HG02973 (cell line): ENCODE data around the gene ZNF10.

Experiments
- ATAC-seq: cut with Tn5 transposase; IDR thresholded peaks from one replicate; pipeline ENCODE4 v1.9.1; 2021; ENCODE audit warnings: moderate library complexity; ENCODE audit not compliant: unreplicated experiment

ZNF10 gene

GRCh38 chr12:133130038-133130807 lies at the start of gene ZNF10, which contains the start of gene ZNF891:
ZNF10 (plus strand) TSS chr12:133130627; CDS start chr12:133144493, 13,866 bp downstream.
ZNF891 (minus strand) TSS chr12:133130274; CDS start chr12:133121918, 8,356 bp downstream.
- peak; percentile 88 for ATAC-seq

GRCh38 chr12:133081159-133081780 lies 49.2 kb upstream of the ZNF10 start:
- ATAC-seq, result no peak

- ATAC-seq, result no peak
These were observed 47.1 kb upstream of the ZNF10 start for GRCh38 chr12:133083345-133083744.

GRCh38 chr12:133105620-133106019 lies 24.8 kb upstream of the ZNF10 start:
- no peak for ATAC-seq

GRCh38 chr12:133106253-133106652 lies 24.2 kb upstream of the ZNF10 start:
- ATAC-seq, result no peak

GRCh38 chr12:133107121-133107520 lies 23.3 kb upstream of the ZNF10 start:
- no peak for ATAC-seq

- ATAC-seq, result no peak
These were observed 22.3 kb upstream of the ZNF10 start for GRCh38 chr12:133108150-133108549.

GRCh38 chr12:133120385-133121191 lies 9.8 kb upstream of the ZNF10 start:
- no peak for ATAC-seq

GRCh38 chr12:133124674-133125073 lies 5.8 kb upstream of the ZNF10 start:
- ATAC-seq, result no peak

GRCh38 chr12:133129368-133130037 lies 924 bp upstream of the ZNF10 start:
- peak; percentile 5 for ATAC-seq

GRCh38 chr12:133130808-133131128 lies 341 bp downstream of the ZNF10 start:
- peak; percentile 3 for ATAC-seq

GRCh38 chr12:133135747-133136146 lies 5.3 kb downstream of the ZNF10 start:
- no peak for ATAC-seq

GRCh38 chr12:133145981-133146380 lies 15.6 kb downstream of the ZNF10 start:
- ATAC-seq, result no peak

GRCh38 chr12:133156125-133156690 lies 25.8 kb downstream of the ZNF10 start:
- ATAC-seq, result no peak

GRCh38 chr12:133165776-133166175 lies 35.3 kb downstream of the ZNF10 start:
- ATAC-seq, result no peak

GRCh38 chr12:133172491-133172890 lies 42.1 kb downstream of the ZNF10 start:
- no peak for ATAC-seq

GRCh38 chr12:133174901-133175300 lies 44.5 kb downstream of the ZNF10 start:
- ATAC-seq, result no peak

GRCh38 chr12:133180669-133181068 lies 50.2 kb downstream of the ZNF10 start:
- ATAC-seq, result no peak

- ATAC-seq, result peak; percentile 87
These were observed 51.0 kb downstream of the ZNF10 start, which contains the start of gene ZNF268 for GRCh38 chr12:133181238-133181959. ZNF268 (plus strand) TSS chr12:133181495; CDS start chr12:133181998, 503 bp downstream.

GRCh38 chr12:133190176-133190575 lies 59.7 kb downstream of the ZNF10 start:
- no peak for ATAC-seq
